ENCODE measurements around the gene CDC42EP4.
"Not testable (repeated sequence)": the region's sequence is repeated elsewhere in the genome, so short reads cannot be mapped to it uniquely, and the experiment has no call there.

Gene CDC42EP4

DNA sequence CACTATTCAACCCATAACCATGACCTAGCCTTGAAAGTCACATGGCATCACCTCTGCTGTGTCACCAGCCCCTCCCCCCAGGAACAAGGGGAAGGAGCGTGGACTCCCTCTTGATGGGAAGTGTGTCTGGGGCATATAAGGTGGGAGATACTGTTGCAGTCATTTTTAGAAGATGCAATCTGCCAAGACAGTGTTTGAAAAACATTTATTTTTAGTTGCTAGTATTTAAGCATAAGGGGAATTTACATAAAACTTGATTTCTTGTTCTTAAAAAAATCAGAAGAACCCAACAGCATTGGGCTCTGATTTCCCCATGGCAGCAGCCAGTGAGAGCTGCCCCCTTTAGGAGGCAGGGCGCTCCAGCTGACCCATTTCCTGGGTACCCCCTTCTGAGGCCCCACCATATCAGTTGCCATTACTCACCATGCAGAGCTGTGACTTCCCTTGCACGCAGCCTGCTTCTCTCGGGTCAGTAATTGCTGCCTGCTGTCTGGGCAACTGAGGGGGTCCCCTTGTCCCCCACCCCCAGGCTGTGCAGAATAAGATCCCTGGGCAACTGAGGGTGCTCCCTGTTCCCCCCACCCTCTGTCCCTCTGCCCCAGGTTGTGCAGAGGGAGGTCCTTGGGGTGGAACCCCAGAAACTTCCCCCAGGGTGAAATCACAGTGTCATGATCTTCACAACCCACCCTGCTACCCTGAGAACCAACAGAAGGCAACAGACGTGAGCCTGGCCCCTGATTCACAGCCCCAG is 11.8 kb upstream of the CDC42EP4 start:
- Mint-ChIP-seq H3K27me3 (peaks cover 23 to 28% of the 10 kb centered on the region in 2 donors), H3K36me3 (ENCODE audit: insufficient read depth) (no peaks in the 10 kb centered on the region), H3K9me3 (no peaks in the 10 kb centered on the region), H3K4me3 (no peak overlapping the region), H3K4me1 (ENCODE audit: low read depth in 2 of 2) (no peaks in the 10 kb centered on the region), H3K27ac (no peak overlapping the region)
- DNase-seq (no peak), ATAC-seq (replicated peaks) (no peak)

DNA sequence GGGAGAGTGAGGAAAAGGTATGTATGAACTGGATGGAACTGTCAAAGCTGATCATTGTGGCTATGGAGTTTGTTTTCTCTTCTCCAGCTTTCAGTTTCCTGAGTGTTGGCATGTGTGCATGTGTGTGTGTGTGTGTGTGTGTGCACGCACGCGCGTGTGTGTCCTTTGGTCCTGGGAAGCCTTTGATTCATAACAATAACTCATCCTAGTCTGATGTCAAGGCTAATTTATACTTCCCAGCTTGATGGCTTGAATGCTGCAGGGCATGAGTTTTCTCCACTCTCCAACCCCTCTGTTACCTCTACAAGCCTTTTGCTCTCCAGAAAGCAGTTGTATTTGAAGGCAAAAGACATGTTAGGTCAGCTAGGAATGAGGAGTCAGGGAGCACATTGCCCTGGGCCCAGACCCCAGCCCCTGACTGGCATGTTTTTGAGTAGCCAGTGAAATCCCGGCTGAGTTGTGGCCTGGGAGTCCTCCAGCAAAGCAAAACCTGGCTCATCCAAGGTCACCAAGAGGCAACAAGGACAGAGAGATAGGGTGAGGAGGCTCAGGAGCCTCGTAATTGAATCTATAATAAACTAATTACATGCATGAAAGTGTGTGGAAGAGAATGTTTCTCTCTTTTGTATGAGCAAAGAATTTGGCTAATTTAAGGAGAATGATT is 8.9 kb upstream of the CDC42EP4 start:
- H3K4me3 Mint-ChIP-seq = no peak overlapping the region
- DNase-seq = no peak
- no peaks in the 10 kb centered on the region for H3K9me3 Mint-ChIP-seq
- H3K4me1 Mint-ChIP-seq (ENCODE audit: low read depth in 2 of 2) = no peaks in the 10 kb centered on the region
- H3K36me3 Mint-ChIP-seq (ENCODE audit: insufficient read depth) = no peaks in the 10 kb centered on the region
- no peak overlapping the region for H3K27ac Mint-ChIP-seq
- ATAC-seq (replicated peaks) = no peak
- peaks cover 21 to 24% of the 10 kb centered on the region in 2 donors for H3K27me3 Mint-ChIP-seq

DNA sequence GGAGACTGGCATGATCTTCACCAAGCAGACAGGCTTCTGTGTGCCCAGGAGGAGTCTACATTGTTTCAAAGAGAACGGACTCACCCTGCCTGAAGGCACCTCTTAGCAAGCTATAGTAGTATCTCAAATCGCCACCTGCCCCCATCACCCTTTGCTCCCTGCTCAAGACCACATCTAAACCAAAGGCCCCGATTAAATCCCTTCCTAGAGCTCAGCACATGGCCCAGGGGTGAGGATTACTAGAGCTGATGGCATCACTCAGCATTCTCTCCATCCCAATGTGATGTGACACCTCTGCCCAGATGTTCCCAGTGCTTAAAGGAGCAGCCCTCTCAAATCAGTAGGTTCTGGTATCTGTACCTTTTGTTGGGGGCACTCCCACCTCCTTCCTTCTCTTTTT is 8.0 kb upstream of the CDC42EP4 start:
- H3K4me3 Mint-ChIP-seq = no peak overlapping the region
- H3K27me3 Mint-ChIP-seq = peaks cover 11 to 14% of the 10 kb centered on the region in 2 donors
- no peak overlapping the region for H3K27ac Mint-ChIP-seq

DNA sequence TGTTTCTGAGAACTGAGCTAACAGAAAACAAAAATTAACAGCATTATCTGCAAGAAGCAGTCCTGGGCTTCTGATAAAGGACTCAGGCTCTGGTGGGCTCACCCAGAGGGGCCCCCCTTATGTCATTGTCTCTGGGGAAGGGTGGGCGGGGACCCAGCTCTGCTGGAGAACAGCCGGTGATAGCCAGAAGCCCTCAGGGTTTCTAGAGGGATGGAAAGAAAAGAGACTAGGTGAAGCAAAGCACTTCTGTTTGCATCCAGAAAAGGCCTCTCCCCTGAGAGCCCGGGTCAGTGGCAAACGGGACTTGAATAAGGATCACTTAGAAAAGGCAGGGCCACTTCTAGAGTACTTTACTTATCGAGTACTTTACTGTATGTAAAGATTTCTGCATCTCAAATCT is 7.0 kb upstream of the CDC42EP4 start:
- Mint-ChIP-seq H3K27ac (no peak overlapping the region), H3K4me1 (ENCODE audit: low read depth in 2 of 2) (no peaks in the 10 kb centered on the region), H3K4me3 (no peak overlapping the region), H3K27me3 (peaks cover 2 to 5% of the 10 kb centered on the region in 2 donors), H3K36me3 (ENCODE audit: insufficient read depth) (no peaks in the 10 kb centered on the region), H3K9me3 (no peaks in the 10 kb centered on the region)
- DNase-seq (no peak), ATAC-seq (replicated peaks) (no peak)

More for the DNA sequence above, 8.0 kb upstream of the CDC42EP4 start:
- H3K36me3 Mint-ChIP-seq (ENCODE audit: insufficient read depth) = no peaks in the 10 kb centered on the region
- no peaks in the 10 kb centered on the region for H3K9me3 Mint-ChIP-seq
- no peak for DNase-seq
- H3K4me1 Mint-ChIP-seq (ENCODE audit: low read depth in 2 of 2) = no peaks in the 10 kb centered on the region
- ATAC-seq (replicated peaks) = no peak

DNA sequence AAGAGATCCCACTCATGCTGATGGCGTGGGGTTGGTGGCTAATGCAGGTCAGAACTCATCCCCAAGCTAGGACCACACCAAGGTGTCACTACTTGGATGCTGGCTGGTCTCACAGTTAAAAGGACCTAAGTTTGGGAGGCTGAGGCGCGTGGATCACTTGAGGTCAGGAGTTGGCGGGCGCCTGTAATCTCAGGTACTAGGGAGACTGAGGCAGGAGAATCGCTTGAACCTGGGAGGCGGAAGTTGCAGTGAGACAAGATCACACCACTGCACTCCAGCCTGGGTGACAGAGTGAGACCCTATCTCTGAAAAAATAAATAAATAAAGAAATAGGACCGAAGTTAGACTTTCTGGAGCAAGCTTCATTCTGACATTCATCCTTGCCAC is 6.6 kb upstream of the CDC42EP4 start:
- DNase-seq = no peak
- no peak for ATAC-seq (replicated peaks)
- H3K36me3 Mint-ChIP-seq (ENCODE audit: insufficient read depth) = no peaks in the 10 kb centered on the region
- H3K4me1 Mint-ChIP-seq (ENCODE audit: low read depth in 2 of 2) = no peaks in the 10 kb centered on the region
- peaks cover 0 to under 1% of the 10 kb centered on the region in 2 donors for H3K27me3 Mint-ChIP-seq
- H3K27ac Mint-ChIP-seq = no peak overlapping the region
- no peak overlapping the region for H3K4me3 Mint-ChIP-seq
- no peaks in the 10 kb centered on the region for H3K9me3 Mint-ChIP-seq

DNA sequence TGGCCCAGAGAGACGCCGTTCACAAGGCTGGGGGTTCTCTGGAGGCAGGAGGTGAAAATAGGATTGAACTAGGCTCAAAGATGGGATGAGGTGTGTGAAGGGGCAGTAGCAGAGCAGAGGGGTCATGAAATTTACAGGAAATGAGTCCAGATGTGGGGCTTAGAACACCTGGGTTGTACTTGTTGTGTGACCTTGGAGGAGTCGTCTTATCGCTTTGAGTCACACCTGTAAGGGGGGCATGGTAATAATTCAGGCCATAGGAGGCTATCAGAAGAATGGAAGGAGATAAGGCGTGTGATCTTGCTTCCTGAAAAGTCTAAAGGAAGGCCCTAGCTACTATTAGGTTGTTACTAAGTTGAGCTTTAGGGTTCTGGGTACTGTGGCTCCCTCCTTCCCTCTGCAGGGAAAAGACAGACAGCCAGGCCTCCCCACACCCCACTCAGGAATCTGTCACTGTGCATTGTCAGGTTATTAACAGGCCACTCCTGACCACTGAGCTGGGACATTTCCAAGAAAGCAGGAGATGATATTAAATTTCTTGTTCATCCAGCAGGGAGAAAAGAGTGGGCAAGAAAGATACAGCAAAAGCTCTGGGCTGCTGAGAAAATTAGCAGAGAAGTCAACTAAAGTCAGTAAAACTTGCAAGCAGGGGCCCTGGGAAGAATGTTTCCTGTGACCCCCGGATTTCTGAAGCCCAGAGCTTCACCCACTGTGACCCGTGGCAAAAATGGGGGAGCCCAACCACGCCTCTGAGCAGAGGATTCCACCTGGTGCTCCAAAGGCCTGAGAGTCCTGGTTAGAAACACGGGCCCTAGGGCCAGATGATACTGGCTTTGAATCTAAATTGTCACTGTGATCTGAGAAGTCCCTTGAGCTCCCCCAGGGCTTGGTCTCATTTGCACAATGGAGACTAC is 6.0 kb upstream of the CDC42EP4 start:
- Mint-ChIP-seq H3K4me3 (no peak overlapping the region), H3K4me1 (ENCODE audit: low read depth in 2 of 2) (no peaks in the 10 kb centered on the region), H3K9me3 (no peaks in the 10 kb centered on the region), H3K27me3 (no peaks in the 10 kb centered on the region), H3K27ac (no peak overlapping the region), H3K36me3 (ENCODE audit: insufficient read depth) (peaks cover 1% of the 10 kb centered on the region)
- DNase-seq (no peak), ATAC-seq (replicated peaks) (no peak)

DNA sequence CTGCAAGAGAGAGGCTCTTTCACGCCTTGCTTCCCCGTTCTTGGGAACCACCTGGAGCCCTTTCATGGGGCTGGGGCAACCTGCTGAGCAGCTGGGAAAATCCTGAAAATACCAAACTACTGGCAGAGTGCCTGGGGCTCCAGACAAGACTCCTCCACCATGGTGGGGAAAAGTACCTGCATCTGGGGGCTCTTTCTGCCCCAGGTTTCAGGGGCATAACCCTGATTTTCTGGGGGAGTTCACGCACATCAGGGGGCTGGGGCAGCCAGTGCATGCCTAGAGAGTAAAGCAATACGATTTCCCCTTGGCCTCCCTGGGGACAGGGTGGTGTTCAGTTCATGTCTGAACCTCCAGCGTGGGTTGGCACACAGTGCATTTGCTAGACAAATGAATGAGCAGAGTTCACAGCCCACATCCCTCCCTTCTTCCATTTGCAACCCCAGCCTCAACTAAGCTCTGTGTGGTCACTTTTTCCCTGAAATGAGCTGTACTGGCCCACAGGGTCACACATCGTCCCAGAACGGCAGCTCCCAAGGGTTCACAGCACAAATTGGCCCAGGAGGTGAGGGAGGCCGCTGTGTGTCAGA is 5.2 kb upstream of the CDC42EP4 start:
- no peak overlapping the region for H3K4me3 Mint-ChIP-seq
- H3K4me1 Mint-ChIP-seq (ENCODE audit: low read depth in 2 of 2) = no peaks in the 10 kb centered on the region
- H3K27ac Mint-ChIP-seq = no peak overlapping the region
- no peaks in the 10 kb centered on the region for H3K9me3 Mint-ChIP-seq
- DNase-seq = no peak
- H3K27me3 Mint-ChIP-seq = no peaks in the 10 kb centered on the region
- no peak for ATAC-seq (replicated peaks)
- peaks cover 2% of the 10 kb centered on the region for H3K36me3 Mint-ChIP-seq (ENCODE audit: insufficient read depth)

DNA sequence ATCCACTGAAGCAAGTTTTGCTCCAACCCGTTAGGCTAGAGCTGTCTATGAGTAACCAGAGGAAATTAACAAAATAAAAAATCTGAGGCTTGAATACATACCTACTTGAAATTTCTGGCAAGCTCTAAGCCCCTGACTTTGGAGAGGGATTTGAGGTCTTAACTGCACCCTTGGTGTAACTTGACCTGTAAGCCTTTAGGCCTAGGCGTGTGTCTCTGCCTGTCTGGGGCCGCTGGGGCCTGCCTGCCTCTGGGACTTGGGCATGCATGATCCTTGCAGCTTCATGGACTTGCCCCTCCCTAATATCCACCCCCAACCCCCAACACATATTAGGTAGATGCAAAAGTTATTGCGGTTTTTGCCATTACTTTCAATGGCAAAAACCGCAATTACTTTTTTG is 3.7 kb upstream of the CDC42EP4 start:
- Mint-ChIP-seq H3K4me3 (no peak overlapping the region), H3K27me3 (no peaks in the 10 kb centered on the region), H3K36me3 (ENCODE audit: insufficient read depth) (peaks cover 7% of the 10 kb centered on the region), H3K4me1 (ENCODE audit: low read depth in 2 of 2) (peaks cover 0 to 2% of the 10 kb centered on the region in 2 donors), H3K9me3 (no peaks in the 10 kb centered on the region), H3K27ac (no peak overlapping the region)
- DNase-seq (no peak), ATAC-seq (replicated peaks) (no peak)

DNA sequence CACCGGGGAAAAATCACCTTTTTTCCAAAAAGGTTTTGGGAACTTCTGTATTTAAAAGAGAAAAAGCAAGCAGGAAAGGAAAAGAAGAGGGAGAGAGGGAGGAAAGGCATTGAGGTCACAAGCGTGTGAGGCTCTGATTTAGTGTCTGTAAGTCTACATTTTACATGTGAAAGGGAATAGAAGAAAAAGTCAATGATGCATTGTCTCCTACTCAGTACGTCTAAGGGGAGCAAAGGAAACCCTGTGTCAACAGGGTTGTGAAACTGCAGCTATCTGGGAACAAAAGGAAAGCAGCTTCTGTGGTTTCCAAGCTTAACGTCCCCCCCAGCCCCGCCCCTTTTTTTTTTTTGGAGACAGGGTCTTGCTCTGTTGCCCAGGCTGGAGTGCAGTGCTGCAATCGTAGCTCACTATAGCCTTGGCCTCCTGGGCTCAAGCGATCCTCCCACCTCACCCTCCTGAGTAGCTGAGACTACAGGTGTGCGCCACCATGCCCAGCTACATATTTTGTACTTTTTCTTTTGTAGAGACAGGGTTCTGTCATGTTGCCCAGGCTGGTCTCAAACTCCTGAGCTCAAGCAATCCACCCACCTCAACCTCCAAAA is 1.8 kb upstream of the CDC42EP4 start:
- peaks cover 4 to 11% of the 10 kb centered on the region in 2 donors for H3K4me1 Mint-ChIP-seq (ENCODE audit: low read depth in 2 of 2)
- H3K27me3 Mint-ChIP-seq = no peaks in the 10 kb centered on the region
- DNase-seq = no peak
- no peak overlapping the region for H3K4me3 Mint-ChIP-seq
- ATAC-seq (replicated peaks) = no peak
- H3K27ac Mint-ChIP-seq = peak overlapping the region in 1 of 2 donors; percentile 49
- H3K9me3 Mint-ChIP-seq = no peaks in the 10 kb centered on the region
- peaks cover 15% of the 10 kb centered on the region for H3K36me3 Mint-ChIP-seq (ENCODE audit: insufficient read depth)

DNA sequence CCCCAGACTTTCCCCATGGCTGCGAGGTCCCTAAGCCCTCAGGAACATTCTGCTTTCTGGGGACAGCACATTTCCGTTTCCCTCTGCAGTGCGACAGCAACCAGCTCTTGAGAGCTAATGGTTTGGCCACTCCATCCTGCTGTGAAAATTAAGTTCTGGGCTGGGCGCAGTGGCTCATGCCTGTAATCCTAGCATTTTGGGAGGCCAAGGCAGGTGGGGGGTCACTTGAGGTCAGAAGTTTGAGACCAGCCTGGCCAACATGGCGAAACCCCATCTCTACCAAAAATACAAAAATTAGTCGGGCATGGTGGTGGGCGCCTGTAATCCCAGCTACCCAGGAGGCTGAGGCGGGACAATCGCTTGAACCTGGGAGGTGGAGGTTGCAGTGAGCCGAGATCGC is 1.1 kb upstream of the CDC42EP4 start:
- H3K27ac Mint-ChIP-seq = peak overlapping the region; percentile 25 to 59
- DNase-seq; ATAC-seq (replicated peaks); H3K9me3 Mint-ChIP-seq; H3K27me3 Mint-ChIP-seq: not testable (repeated sequence)
- H3K36me3 Mint-ChIP-seq (ENCODE audit: insufficient read depth) = peaks cover 15% of the 10 kb centered on the region
- H3K4me3 Mint-ChIP-seq = peak overlapping the region; percentile 87 to 88
- H3K4me1 Mint-ChIP-seq (ENCODE audit: low read depth in 2 of 2) = peaks cover 4 to 11% of the 10 kb centered on the region in 2 donors

DNA sequence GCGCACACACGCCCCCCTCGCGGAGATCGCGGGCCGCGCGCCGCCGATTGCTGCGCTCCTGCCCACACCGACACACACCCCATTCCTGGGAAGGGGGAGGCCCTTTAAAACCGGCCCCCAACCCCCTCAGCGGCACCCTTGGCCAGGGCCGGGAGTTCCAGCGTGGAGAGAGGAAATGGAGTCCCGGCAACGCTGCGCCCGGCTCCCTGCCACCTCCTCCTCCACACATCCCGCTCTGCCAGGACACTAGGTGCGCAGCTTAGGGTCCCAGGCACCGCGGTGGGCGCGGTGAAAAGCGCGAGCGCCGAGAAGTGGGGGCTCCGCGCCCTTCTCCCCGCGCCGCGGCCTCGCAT is 397 bp downstream of the CDC42EP4 start:
- H3K4me1 Mint-ChIP-seq (ENCODE audit: low read depth in 2 of 2) = peaks cover 4 to 11% of the 10 kb centered on the region in 2 donors
- peak overlapping the region; percentile 87 to 88 for H3K4me3 Mint-ChIP-seq
- no peaks in the 10 kb centered on the region for H3K9me3 Mint-ChIP-seq
- DNase-seq = peak in 2 of 3 experiments; percentile 14 to 27
- peak; percentile 8 for ATAC-seq (replicated peaks)
- H3K27me3 Mint-ChIP-seq = no peaks in the 10 kb centered on the region
- H3K36me3 Mint-ChIP-seq (ENCODE audit: insufficient read depth) = peaks cover 15% of the 10 kb centered on the region
- H3K27ac Mint-ChIP-seq = peak overlapping the region; percentile 25 to 59

DNA sequence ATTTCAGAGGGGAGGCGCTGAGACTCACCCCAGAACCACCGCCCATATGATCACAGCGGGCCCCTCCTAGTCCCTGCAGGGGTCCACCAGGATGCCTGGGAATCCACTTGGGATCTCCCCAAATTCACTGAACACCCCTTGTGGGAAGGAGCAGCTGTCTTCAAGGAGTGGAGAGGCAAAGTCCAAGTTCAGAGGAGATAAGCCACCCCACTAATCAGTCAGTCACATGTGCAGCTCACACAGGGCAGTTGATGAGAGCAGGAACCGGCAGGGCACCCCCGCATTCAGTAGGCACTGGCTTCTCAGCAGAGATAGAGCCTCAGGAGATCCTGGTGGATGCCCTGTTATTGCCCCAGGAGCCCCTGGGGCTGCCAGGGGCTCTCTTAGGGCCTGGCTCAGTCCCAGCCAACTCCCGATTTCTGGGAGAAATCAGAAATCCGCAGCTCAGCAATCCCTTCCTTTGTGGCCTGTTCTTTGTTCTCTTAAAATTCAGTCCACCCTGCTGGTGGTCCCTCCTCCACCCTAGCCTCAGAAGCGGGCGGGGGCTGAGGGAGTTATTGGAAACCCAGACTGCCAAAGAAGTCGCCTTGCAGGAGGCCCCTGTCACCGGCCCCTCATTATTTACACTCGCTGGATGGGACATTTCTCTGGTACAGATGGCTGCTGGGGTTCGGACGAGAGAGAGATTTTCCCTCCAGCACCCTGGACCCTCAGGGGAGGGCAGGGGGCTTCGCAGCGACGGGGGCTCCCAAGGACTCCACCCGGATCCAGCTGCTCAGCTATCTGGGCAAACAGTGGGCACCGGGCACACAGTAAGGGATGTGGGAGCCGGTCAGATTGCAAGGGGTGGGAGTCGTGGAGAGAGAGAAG is 1.8 kb downstream of the CDC42EP4 start:
- peak overlapping the region; percentile 87 to 88 for H3K4me3 Mint-ChIP-seq
- H3K4me1 Mint-ChIP-seq (ENCODE audit: low read depth in 2 of 2) = peaks cover 4 to 11% of the 10 kb centered on the region in 2 donors
- ATAC-seq (replicated peaks) (no peak), DNase-seq (no peak)
- H3K9me3 Mint-ChIP-seq = no peaks in the 10 kb centered on the region
- H3K36me3 Mint-ChIP-seq (ENCODE audit: insufficient read depth) = peaks cover 15% of the 10 kb centered on the region
- H3K27ac Mint-ChIP-seq = peak overlapping the region; percentile 62 to 86
- peaks cover 0 to 3% of the 10 kb centered on the region in 2 donors for H3K27me3 Mint-ChIP-seq

Measured in effector memory CD8-positive, alpha-beta T cell (primary cell).